Measurements from ENCODE around the gene CIAO2B. TPM values are rescaled to one million over a fixed set of nuclear protein-coding genes. Genes with fewer than 3 reads are reported as not detected.

The CIAO2B gene
- total RNA-seq, 1 experiment from 2014 or later = 83.0 TPM

DNA sequence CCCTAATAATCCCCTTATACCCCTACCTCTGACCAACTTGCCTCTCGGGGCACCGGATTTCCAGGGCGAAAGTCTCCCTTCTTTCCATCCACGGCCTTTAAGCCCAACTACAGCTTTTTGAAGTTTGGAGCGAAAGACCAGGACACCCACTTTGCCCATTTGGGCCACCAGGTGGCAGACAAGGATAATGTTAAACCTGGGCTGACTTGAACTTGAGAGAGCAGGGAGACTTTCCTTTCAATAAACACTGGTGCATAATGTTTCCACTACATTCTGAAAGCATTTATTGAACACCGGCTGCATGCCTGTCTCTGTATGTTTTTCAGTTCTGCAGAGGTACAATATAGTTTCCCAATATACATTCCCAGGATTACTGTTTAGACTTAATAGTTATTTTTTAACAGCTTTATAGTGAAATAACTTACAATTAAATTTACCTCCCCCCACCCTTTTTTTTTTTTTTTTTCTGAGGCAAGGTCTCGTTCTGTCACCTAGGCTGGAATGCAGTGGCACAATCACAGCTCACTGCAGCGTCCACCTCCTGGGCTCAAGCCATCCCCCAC lies 20.0 kb upstream of the CIAO2B start:
- H3K4me1 ChIP-seq (ENCODE audit: insufficient read depth, low read length) = no peaks in the 10 kb centered on the region
- H3T11ph ChIP-seq (ENCODE audit: low read length) = no peak overlapping the region
- H2BK15ac ChIP-seq (ENCODE audit: low read depth, low read length) = no peak overlapping the region
- no peak overlapping the region for H3K14ac ChIP-seq (ENCODE audit: insufficient read depth, low read length)
- H3K4me1 Mint-ChIP-seq = peaks cover 9% of the 10 kb centered on the region in 2 experiments
- H3K9me3 Mint-ChIP-seq = peaks cover 6 to 8% of the 10 kb centered on the region in 2 experiments; a peak in 3 of 5 replicates
- no peaks in the 10 kb centered on the region for H3K79me2 ChIP-seq (ENCODE audit: insufficient read depth, low read length)
- TF ChIP-seq, protein P1, sequence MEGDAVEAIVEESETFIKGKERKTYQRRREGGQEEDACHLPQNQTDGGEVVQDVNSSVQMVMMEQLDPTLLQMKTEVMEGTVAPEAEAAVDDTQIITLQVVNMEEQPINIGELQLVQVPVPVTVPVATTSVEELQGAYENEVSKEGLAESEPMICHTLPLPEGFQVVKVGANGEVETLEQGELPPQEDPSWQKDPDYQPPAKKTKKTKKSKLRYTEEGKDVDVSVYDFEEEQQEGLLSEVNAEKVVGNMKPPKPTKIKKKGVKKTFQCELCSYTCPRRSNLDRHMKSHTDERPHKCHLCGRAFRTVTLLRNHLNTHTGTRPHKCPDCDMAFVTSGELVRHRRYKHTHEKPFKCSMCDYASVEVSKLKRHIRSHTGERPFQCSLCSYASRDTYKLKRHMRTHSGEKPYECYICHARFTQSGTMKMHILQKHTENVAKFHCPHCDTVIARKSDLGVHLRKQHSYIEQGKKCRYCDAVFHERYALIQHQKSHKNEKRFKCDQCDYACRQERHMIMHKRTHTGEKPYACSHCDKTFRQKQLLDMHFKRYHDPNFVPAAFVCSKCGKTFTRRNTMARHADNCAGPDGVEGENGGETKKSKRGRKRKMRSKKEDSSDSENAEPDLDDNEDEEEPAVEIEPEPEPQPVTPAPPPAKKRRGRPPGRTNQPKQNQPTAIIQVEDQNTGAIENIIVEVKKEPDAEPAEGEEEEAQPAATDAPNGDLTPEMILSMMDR (conservative IDR thresholded peaks at IDR 0.05) = peak; percentile 87
- peaks cover 0 to 8% (median 6%) of the 10 kb centered on the region in 3 experiments; a peak in 4 of 7 replicates for H3K36me3 Mint-ChIP-seq (ENCODE audit: insufficient read depth in 1 of 3, low read depth in 3 of 3)
- H3K56ac ChIP-seq (ENCODE audit: insufficient read length, low read depth, low read length) = no peak overlapping the region
- peak; percentile 75 for DNase-seq
- H3K23me2 ChIP-seq (ENCODE audit: insufficient read length, low read depth, low read length, poor library complexity, severe bottlenecking) = no peaks in the 10 kb centered on the region
- no peaks in the 10 kb centered on the region for H4K20me1 ChIP-seq (ENCODE audit: control insufficient read depth, insufficient read depth, insufficient read length)
- no peak overlapping the region for H3K4me3 Mint-ChIP-seq
- peaks cover 14% of the 10 kb centered on the region for H3K27me3 Mint-ChIP-seq (ENCODE audit: low read depth)
- no peak overlapping the region for H4K5ac ChIP-seq (ENCODE audit: insufficient read length, low read depth, low read length)
- H2AK5ac ChIP-seq (ENCODE audit: insufficient read length, low read length) = no peak overlapping the region
- H4K91ac ChIP-seq (ENCODE audit: insufficient read length, low read depth, low read length) = no peak overlapping the region
- WGBS (ENCODE audit: extremely low coverage, insufficient read length, low lambda C conversion rate) = no CpG with 5 or more reads among the region's 8 CpGs
- H3K9me3 ChIP-seq (ENCODE audit: control insufficient read depth, low read depth, low read length) = no peaks in the 10 kb centered on the region
- H2AFZ ChIP-seq (ENCODE audit: low read length) = no peak overlapping the region
- no peak overlapping the region for H2BK120ac ChIP-seq (ENCODE audit: low read depth, low read length, poor library complexity, severe bottlenecking)
- no peak overlapping the region for H3K4me2 ChIP-seq (ENCODE audit: insufficient read depth, insufficient read length, low read length)
- no peak overlapping the region for H2BK5ac ChIP-seq (ENCODE audit: insufficient read length, low read length)
- H3K27me3 ChIP-seq (ENCODE audit: insufficient read depth, low read length) = peaks cover 6% of the 10 kb centered on the region; the same call in 1 of the 2 replicates
- H4K8ac ChIP-seq (replicated peaks; ENCODE audit: insufficient read length, low read depth, low read length) = no peak overlapping the region
- no peak overlapping the region for H3K27ac Mint-ChIP-seq
- no peak overlapping the region for H3K23ac ChIP-seq (ENCODE audit: insufficient read length, low read depth, low read length)
- no peak overlapping the region for H2BK20ac ChIP-seq (ENCODE audit: low read depth, low read length, poor library complexity, severe bottlenecking)
- no peaks in the 10 kb centered on the region for H3K79me1 ChIP-seq (ENCODE audit: insufficient read depth, low read depth, low read length, poor library complexity, severe bottlenecking)
- no peak overlapping the region for H2BK12ac ChIP-seq (ENCODE audit: insufficient read length, low read depth, low read length)
- no peak overlapping the region for H3K18ac ChIP-seq (ENCODE audit: insufficient read length, low read depth, low read length)
- H3K27ac ChIP-seq (ENCODE audit: insufficient read length, low read depth, low read length) = no peak overlapping the region
- no peak overlapping the region for H3K4ac ChIP-seq (ENCODE audit: low read depth, low read length)
- H3K9ac ChIP-seq (ENCODE audit: extremely low read depth, insufficient read length, low read length) = no peak overlapping the region
